Tibial artery (tissue), 4 donors: Measurements from ENCODE around the gene ZBTB46.

Source experiments
- DNase-seq, 2 donors: peaks; one replicate each; pipeline ENCODE4 v3.0.0-alpha.2; 2019
- H3K27ac ChIP-seq, 2 donors: fragments of 200-600 bp; sonication (generic) in 1 of 2; 1 replicate in 1 of 2; 2 replicates in 1 of 2; pipeline ENCODE4 v1.5.1; 2018 to 2019; ENCODE audit warnings: mild to moderate bottlenecking in 1 of 2
- H3K27me3 ChIP-seq, 2 donors: fragments of 200-600 bp; sonication (generic) in 1 of 2; one replicate each; pipeline versions ENCODE4 v1.5.1 to v1.6.0; 2016 to 2019
- H3K36me3 ChIP-seq, 3 donors: fragments of 200-600 bp; sonication (generic) in 2 of 3; one replicate each; pipeline ENCODE4 v1.5.1; 2016 to 2019; ENCODE audit warnings: mild to moderate bottlenecking in 2 of 3
- H3K4me1 ChIP-seq, 4 donors: fragments of 200-600 bp; sonication (generic) in 2 of 4; 1 replicate in 3 of 4; 2 replicates in 1 of 4; pipeline ENCODE4 v1.5.1; 2016 to 2019
- H3K4me3 ChIP-seq, 2 donors: fragments of 200-600 bp; sonication (generic) in 1 of 2; 1 replicate in 1 of 2; 2 replicates in 1 of 2; pipeline ENCODE4 v1.5.1; 2018 to 2019; ENCODE audit warnings: mild to moderate bottlenecking in 2 of 2
- H3K9me3 ChIP-seq, 3 donors: fragments of 200-600 bp; sonication (generic) in 1 of 3; one replicate each; pipeline ENCODE4 v1.5.1; 2016 to 2019
- CTCF ChIP-seq, 2 experiments: fragments of 200-600 bp in 1 of 2; fragments of 450-650 bp in 1 of 2; IDR thresholded peaks; one replicate each; pipeline ENCODE4 v1.5.1; 2017 to 2019; ENCODE audit warnings: antibody characterized with exemption in 2 of 2, mild to moderate bottlenecking in 1 of 2, moderate library complexity in 1 of 2
- intact Hi-C: fragments of 100-400 bp; cut with DNase I; formaldehyde crosslinking; loops from one replicate; pipeline ENCODE4 v1.15.0; 2023; ENCODE audit warnings: low total_unique reads

ZBTB46 gene

GRCh38 chr20:63810730-63811490 is 20.2 kb downstream of the ZBTB46 start:
- intact Hi-C loops, result no loop called here
- Histone ChIP-seq H3K4me1 (no peaks in the 10 kb centered on the region), H3K27ac (no peak overlapping the region), H3K4me3 (no peak overlapping the region), H3K27me3 (peaks cover 0 to 4% of the 10 kb centered on the region in 2 donors), H3K9me3 (no peaks in the 10 kb centered on the region), H3K36me3 (no peaks in the 10 kb centered on the region)
- TF ChIP-seq CTCF (IDR thresholded peaks at IDR 0.05), result no peak
- DNase-seq, result no peak

- H3K4me3 ChIP-seq, result no peak overlapping the region
- intact Hi-C loops, result no loop called here
- no peaks in the 10 kb centered on the region for H3K4me1 ChIP-seq
- H3K36me3 ChIP-seq, result no peaks in the 10 kb centered on the region
- no peak for TF ChIP-seq CTCF (IDR thresholded peaks at IDR 0.05)
- no peak overlapping the region for H3K27ac ChIP-seq
- no peak for DNase-seq
- H3K9me3 ChIP-seq, result no peaks in the 10 kb centered on the region
- H3K27me3 ChIP-seq, result peaks cover 0 to 4% of the 10 kb centered on the region in 2 donors
Observed at GRCh38 chr20:63809856-63810255, 21.2 kb downstream of the ZBTB46 start.

GRCh38 chr20:63808964-63809674 is 21.9 kb downstream of the ZBTB46 start:
- Histone ChIP-seq H3K4me1 (no peaks in the 10 kb centered on the region), H3K36me3 (no peaks in the 10 kb centered on the region), H3K4me3 (no peak overlapping the region), H3K9me3 (no peaks in the 10 kb centered on the region), H3K27me3 (peaks cover 0 to 4% of the 10 kb centered on the region in 2 donors), H3K27ac (no peak overlapping the region)
- intact Hi-C loops, result no loop called here
- TF ChIP-seq CTCF (IDR thresholded peaks at IDR 0.05), result no peak
- no peak for DNase-seq

GRCh38 chr20:63808145-63808724 is 22.8 kb downstream of the ZBTB46 start:
- Histone ChIP-seq H3K4me3 (no peak overlapping the region), H3K4me1 (no peaks in the 10 kb centered on the region), H3K27me3 (peaks cover 0 to 4% of the 10 kb centered on the region in 2 donors), H3K9me3 (no peaks in the 10 kb centered on the region), H3K36me3 (no peaks in the 10 kb centered on the region), H3K27ac (no peak overlapping the region)
- intact Hi-C loops, result no loop called here
- TF ChIP-seq CTCF (IDR thresholded peaks at IDR 0.05), result no peak
- no peak for DNase-seq

GRCh38 chr20:63807654-63808053 is 23.4 kb downstream of the ZBTB46 start:
- intact Hi-C loops, result no loop called here
- TF ChIP-seq CTCF (IDR thresholded peaks at IDR 0.05), result no peak
- Histone ChIP-seq H3K27me3 (peaks cover 0 to 4% of the 10 kb centered on the region in 2 donors), H3K27ac (no peak overlapping the region), H3K4me1 (no peaks in the 10 kb centered on the region), H3K4me3 (no peak overlapping the region), H3K36me3 (no peaks in the 10 kb centered on the region), H3K9me3 (no peaks in the 10 kb centered on the region)
- DNase-seq, result no peak
